HG03025 (cell line): ENCODE measurements around the gene XYLT1.

Experiments
- ATAC-seq: cut with Tn5 transposase; IDR thresholded peaks from one replicate; pipeline ENCODE4 v1.9.1; 2021; ENCODE audit warnings: mild to moderate bottlenecking, moderate library complexity; ENCODE audit not compliant: unreplicated experiment, low FRiP score

XYLT1 gene

DNA sequence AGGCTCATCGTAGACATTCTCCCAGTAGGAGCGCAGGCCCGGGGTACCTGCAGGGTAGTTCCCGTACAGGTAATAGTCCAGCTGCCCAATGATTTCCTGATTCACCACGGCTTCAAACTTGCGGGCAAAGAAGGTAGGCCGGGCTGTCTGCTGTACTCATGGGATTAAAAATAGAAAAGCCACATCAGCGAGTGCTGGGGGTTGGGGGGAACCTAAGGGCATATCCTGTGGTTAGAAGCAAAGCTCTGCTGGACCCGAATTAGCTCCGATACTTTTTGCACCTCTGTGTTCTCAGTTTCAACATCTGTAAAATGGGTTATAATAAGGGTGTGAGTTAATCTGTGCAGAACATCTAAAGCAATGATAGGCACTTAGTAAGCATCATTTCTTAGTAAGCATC, 336.2 kb downstream of the XYLT1 start:
- ATAC-seq, result no peak

DNA sequence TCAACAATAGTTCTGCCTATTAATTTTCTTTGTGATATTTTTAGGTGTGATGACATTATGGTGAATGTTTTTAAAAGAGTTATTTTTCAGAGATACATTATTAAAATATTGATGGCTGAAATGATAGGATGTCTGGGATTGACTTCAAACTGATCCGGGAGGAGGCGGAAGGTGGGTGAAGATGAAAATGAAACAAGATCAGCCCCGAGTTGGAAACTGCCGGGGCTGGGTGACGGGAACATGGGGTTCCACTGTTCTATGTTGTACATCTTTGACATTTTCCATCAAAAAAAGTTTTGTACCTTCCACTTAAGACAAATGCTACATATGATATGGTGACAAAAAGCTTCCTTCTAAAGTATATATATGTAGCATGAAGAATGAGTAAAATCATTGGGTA, 336.9 kb downstream of the XYLT1 start:
- no peak for ATAC-seq

DNA sequence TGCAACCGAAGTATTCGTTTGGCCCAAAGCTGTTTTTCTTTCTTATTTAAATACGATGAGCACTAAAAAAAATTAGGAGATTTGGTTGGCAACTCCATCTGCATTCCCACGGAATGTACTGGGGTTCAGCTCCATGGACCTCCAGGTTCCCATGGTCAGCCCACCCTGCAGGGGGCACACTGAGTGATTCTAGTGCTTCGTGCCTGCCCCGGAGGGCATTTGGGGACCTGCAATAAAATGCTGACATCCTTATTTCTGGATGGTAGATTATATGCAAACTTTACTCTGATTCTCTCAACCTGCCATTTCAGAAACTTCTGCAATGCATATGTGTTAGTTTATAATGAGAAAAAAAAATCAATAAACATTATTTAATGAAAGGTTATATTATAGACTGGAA, 339.4 kb downstream of the XYLT1 start:
- ATAC-seq, result no peak

GRCh38 chr16:17130733-17131132, 340.0 kb downstream of the XYLT1 start:
- no peak for ATAC-seq

DNA sequence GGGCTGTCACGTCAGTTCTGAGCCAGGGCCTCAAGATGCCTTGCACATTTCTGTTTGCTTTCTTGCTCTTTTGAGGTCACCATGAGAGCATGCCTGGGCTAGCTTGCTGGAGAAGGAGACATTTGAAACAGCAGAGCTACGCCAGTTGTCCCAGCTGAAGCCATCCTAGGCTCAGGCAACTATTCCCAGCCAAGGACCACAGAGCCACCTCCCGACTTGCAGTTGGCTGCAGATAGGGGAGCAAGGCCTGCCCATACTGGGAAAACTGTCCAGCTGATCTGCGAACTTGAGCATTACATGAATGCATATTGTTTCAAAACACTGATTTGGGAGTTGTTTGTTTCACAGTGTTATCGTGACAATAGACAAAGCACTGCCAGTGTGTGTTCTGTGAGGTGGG, 340.8 kb downstream of the XYLT1 start:
- ATAC-seq, result no peak

- no peak for ATAC-seq
These were observed 342.0 kb downstream of the XYLT1 start for GRCh38 chr16:17128791-17129190.

DNA sequence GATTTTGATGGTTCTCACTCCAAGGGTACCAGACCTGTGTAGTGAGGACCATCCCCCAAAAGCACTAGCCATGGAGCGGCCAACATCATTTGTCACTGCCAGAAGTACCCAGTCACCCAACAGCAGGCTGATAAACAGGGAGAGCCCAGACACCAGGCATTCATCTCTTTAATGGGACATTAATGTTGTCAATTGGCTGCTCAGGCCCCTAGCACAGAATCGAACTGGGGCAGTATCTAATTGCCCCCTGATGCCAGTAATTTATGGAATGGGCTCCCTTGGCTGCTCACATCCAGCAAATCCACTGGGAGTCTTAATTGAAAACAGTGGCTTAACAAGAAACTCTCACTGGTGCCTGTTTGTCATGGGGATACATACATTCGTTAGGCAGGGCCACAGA, 344.6 kb downstream of the XYLT1 start:
- ATAC-seq, result no peak

DNA sequence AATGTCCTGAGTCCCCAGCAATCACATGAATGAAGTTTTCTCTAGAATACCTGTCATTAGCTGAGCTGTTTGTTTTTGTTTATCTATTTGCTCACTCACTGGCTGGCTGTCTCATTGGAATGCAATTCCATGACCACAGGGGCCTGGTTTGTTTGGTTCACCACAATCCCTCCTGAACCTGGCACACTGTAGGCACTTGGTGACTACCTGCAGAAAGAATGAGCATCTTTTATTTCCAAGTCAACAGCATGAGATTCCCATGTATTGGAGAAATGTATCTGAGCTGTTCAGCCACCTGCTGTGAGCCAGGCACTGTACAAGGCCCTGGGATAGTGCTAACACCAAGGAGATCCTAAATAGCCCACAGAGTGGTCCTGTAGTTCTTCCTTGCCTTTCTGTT, 345.1 kb downstream of the XYLT1 start:
- ATAC-seq, result no peak

DNA sequence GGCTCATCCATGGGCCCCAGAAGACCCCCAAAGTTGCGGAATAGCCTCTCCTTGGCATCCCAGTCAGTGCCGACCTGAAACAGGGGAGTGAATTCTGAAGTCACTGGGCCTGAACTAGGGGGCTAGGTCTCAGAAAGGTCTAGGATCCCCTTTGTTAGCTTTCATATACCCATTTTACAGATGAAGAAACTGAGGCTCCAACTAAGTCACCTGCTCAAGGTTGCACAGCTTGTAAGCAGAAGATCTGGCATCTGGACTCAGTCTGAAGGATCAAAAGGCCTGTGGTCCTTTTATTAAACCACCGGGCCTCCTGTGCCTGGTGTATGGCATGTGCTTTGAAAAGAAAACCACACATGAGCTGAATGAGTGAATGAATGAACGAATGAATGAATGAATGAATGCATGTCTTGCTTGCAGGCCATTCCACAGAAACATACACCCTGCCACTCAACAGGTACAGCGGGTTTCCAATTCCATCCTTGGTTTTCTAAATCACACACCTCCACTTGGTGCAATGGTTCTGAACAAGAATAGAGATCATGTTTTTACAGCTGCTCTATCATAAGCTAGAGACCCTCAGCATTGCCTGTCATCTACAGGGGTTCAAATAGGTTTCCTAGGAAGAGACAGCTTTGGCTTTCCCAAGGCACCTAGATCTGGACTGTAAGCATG, 352.7 kb downstream of the XYLT1 start:
- no peak for ATAC-seq

DNA sequence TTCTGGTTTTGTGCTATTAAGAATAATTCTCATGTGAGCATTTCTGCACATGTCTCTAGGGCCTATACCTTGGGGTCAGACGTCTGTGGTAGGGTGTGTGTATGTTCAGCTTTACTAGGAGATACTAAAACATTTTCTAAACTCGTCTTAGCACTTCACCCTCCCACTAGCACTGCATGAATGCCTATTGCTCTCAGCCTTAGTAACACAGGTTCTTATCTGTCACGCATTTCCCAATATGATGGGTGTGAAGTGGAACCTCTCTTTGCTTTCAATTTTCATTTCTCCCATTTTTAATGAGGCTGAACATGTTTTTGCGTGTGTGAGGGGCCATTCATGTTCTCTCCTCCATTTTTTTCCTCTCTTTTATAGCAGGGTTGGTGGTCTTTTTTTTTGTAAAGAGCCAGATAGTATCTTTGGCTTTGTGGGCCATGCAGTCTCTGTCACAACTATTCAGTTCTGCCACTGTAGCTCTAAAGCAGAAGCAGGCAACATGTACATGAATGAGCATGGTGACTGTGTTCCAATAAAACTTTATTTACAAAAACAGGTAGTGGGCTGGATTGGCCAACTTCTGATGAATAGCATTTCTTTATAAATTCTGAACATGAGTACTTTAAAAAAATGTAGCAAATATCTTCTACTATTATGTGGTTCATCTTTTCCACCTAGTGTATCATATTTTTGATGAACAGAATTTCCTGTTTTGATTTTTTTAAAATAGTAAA, 354.0 kb downstream of the XYLT1 start:
- no peak for ATAC-seq

DNA sequence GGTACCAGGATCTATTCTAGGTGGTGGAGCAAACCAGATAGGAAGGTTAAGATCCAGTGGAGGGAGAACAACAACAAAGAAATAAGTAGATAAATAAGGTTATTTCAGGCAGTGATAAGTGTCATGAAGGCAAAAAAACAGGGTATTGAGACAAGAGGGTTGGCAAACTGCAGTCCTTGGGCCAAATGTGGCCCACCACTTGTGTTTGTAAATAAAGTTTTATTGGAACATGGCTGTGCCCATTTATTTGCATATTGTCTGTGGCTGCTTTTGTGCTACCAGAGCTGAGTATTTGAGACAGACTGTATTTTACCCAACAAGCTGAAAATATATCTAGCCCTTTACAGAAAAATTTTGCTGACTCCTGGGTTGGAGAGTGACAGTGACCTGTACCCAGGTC, 361.3 kb downstream of the XYLT1 start:
- no peak for ATAC-seq

- no peak for ATAC-seq
These were observed 362.2 kb downstream of the XYLT1 start for GRCh38 chr16:17108596-17108995.

GRCh38 chr16:17107450-17107849, 363.3 kb downstream of the XYLT1 start:
- ATAC-seq, result no peak

- no peak for ATAC-seq
These were observed 364.4 kb downstream of the XYLT1 start for GRCh38 chr16:17106243-17106791.

DNA sequence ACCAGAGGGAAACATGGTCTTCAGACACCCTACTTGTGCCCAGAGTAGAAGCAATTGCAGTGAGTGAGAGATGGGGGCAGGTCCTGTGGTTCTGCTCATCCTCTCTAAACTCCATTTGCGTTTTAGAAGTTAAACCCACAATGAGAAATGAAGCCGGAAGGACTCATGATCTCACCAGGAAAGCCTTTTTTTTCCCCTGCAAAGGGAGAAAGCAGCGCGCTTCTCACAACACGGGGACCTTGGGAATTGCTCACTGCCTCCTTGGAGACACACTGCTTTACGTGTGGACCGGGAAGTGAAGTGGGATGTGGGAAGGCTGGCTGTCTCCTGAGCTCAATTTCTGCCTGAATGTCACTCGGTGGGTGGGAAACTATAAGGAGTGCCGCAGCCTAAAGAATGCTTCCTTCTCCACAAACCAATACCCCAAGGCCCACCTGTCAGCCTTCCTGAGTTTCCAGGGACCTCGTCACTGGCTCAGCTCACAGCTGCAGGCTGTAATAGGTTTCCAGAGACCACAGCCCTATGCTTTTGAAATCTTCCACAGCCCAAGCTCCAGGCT, 365.4 kb downstream of the XYLT1 start:
- ATAC-seq, result no peak

DNA sequence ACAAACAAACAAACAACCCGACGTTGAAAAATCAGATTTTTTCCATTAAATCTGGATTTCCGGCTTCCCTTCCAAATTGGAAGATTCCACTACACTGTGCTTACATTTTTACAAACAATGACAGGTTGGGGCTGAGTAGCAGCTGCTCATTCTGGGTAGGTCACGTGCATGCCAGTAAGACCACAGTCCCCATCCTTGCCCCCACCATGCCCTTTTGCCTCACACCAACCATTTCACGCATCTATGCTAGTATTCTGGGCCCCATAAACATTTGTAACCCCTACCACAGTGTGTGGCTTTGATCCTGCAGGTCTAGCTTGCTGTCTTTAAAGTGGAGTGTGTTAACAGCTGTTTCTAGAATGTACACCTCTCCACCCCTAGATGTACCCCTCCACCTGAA, 366.1 kb downstream of the XYLT1 start:
- ATAC-seq, result no peak

- no peak for ATAC-seq
These were observed 367.5 kb downstream of the XYLT1 start for GRCh38 chr16:17103216-17103615.

GRCh38 chr16:17101646-17102045, 369.1 kb downstream of the XYLT1 start:
- no peak for ATAC-seq

- ATAC-seq, result no peak
These were observed 372.1 kb downstream of the XYLT1 start for GRCh38 chr16:17098685-17099084.

DNA sequence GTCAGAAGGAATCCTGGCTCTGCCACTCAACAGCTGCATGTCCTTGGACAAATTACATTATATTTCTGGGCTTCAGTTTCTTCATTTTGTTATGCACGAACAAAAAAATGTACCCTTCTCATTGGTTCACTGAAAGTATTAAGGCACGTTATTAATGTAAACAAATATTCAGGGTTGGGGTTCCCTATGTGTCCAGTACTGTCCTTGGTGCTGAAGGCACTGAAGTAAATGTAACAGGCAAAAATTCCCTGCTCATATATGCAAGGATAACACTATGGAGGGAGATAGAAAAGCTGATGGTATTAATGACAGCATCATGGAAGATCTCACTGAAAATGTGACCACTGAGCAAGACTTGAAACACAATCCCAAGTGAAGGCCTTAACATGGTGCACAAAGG, 386.6 kb downstream of the XYLT1 start:
- ATAC-seq, result no peak

- ATAC-seq, result no peak
These were observed 387.1 kb downstream of the XYLT1 start for GRCh38 chr16:17083628-17084027.
